GM18519 (cell line): ENCODE results near the gene STRA6.

Source experiments
- ATAC-seq: cut with Tn5 transposase; IDR thresholded peaks from one replicate; pipeline ENCODE4 v1.9.1; 2021; ENCODE audit warnings: mild to moderate bottlenecking, moderate library complexity; ENCODE audit not compliant: unreplicated experiment, low FRiP score

The STRA6 gene

GRCh38 chr15:74208901-74209559, 6.4 kb upstream of the STRA6 start:
- ATAC-seq = no peak

GRCh38 chr15:74208496-74208895, 5.9 kb upstream of the STRA6 start:
- ATAC-seq = no peak

GRCh38 chr15:74207652-74208440, 5.3 kb upstream of the STRA6 start:
- no peak for ATAC-seq

- no peak for ATAC-seq
Observed at GRCh38 chr15:74206801-74207281, 4.3 kb upstream of the STRA6 start.

GRCh38 chr15:74205582-74205947, 3.0 kb upstream of the STRA6 start:
- no peak for ATAC-seq

- no peak for ATAC-seq
Observed at GRCh38 chr15:74203914-74204431, 1.4 kb upstream of the STRA6 start.

- ATAC-seq = no peak
Observed at GRCh38 chr15:74201710-74202420, 722 bp downstream of the STRA6 start.

GRCh38 chr15:74200871-74201419, 1.6 kb downstream of the STRA6 start:
- no peak for ATAC-seq

- ATAC-seq = no peak
Observed at GRCh38 chr15:74200412-74200815, 2.2 kb downstream of the STRA6 start.

GRCh38 chr15:74199297-74199652, 3.3 kb downstream of the STRA6 start:
- no peak for ATAC-seq

GRCh38 chr15:74197176-74197965, 5.2 kb downstream of the STRA6 start:
- no peak for ATAC-seq

- no peak for ATAC-seq
Observed at GRCh38 chr15:74196175-74196574, 6.4 kb downstream of the STRA6 start.

GRCh38 chr15:74194572-74195559, 7.7 kb downstream of the STRA6 start:
- no peak for ATAC-seq

GRCh38 chr15:74193905-74194304, 8.7 kb downstream of the STRA6 start:
- no peak for ATAC-seq

GRCh38 chr15:74193299-74193718, 9.3 kb downstream of the STRA6 start:
- ATAC-seq = no peak

- no peak for ATAC-seq
Observed at GRCh38 chr15:74192751-74193150, 9.8 kb downstream of the STRA6 start.

- no peak for ATAC-seq
Observed at GRCh38 chr15:74191798-74192197, 10.8 kb downstream of the STRA6 start.

- no peak for ATAC-seq
Observed at GRCh38 chr15:74188216-74188615, 14.4 kb downstream of the STRA6 start.
